ENCODE results near the gene NEK11.

- TF ChIP-seq, protein P1, sequence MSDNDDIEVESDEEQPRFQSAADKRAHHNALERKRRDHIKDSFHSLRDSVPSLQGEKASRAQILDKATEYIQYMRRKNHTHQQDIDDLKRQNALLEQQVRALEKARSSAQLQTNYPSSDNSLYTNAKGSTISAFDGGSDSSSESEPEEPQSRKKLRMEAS (CRISPR knock-in tag; IDR thresholded peaks at IDR 0.05): no peak
- TF ChIP-seq, protein P2, sequence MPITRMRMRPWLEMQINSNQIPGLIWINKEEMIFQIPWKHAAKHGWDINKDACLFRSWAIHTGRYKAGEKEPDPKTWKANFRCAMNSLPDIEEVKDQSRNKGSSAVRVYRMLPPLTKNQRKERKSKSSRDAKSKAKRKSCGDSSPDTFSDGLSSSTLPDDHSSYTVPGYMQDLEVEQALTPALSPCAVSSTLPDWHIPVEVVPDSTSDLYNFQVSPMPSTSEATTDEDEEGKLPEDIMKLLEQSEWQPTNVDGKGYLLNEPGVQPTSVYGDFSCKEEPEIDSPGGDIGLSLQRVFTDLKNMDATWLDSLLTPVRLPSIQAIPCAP (CRISPR knock-in tag; IDR thresholded peaks at IDR 0.05; ENCODE audit: borderline replicate concordance): no peak
- TF ChIP-seq, protein P3, sequence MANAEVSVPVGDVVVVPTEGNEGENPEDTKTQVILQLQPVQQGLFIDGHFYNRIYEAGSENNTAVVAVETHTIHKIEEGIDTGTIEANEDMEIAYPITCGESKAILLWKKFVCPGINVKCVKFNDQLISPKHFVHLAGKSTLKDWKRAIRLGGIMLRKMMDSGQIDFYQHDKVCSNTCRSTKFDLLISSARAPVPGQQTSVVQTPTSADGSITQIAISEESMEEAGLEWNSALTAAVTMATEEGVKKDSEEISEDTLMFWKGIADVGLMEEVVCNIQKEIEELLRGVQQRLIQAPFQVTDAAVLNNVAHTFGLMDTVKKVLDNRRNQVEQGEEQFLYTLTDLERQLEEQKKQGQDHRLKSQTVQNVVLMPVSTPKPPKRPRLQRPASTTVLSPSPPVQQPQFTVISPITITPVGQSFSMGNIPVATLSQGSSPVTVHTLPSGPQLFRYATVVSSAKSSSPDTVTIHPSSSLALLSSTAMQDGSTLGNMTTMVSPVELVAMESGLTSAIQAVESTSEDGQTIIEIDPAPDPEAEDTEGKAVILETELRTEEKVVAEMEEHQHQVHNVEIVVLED (CRISPR knock-in tag; IDR thresholded peaks at IDR 0.05): no peak
- TF ChIP-seq PBX2 (CRISPR knock-in tag; IDR thresholded peaks at IDR 0.05; ENCODE audit: low read depth) (no peak), PBX2 (tag; conservative IDR thresholded peaks at IDR 0.05; ENCODE audit: low read depth) (no peak), SMARCC2 (IDR thresholded peaks at IDR 0.05; ENCODE audit: low read depth) (no peak), NBN (IDR thresholded peaks at IDR 0.05; ENCODE audit: low read depth) (no peak), SIN3A (IDR thresholded peaks at IDR 0.05; ENCODE audit: borderline replicate concordance in 2 of 2, control insufficient read depth in 1 of 2, low read depth in 2 of 2, low read length in 2 of 2) (no peak), ZZZ3 (IDR thresholded peaks at IDR 0.05) (no peak), FOXK2 (conservative IDR thresholded peaks at IDR 0.05 in 1 of 2, IDR thresholded peaks at IDR 0.05 in 1 of 2; ENCODE audit: low read depth in 2 of 2) (no peak), CEBPB (tag; IDR thresholded peaks at IDR 0.05) (no peak), E2F8 (IDR thresholded peaks at IDR 0.05; ENCODE audit: low read depth, partially characterized antibody) (no peak)
- TF ChIP-seq, protein P4, sequence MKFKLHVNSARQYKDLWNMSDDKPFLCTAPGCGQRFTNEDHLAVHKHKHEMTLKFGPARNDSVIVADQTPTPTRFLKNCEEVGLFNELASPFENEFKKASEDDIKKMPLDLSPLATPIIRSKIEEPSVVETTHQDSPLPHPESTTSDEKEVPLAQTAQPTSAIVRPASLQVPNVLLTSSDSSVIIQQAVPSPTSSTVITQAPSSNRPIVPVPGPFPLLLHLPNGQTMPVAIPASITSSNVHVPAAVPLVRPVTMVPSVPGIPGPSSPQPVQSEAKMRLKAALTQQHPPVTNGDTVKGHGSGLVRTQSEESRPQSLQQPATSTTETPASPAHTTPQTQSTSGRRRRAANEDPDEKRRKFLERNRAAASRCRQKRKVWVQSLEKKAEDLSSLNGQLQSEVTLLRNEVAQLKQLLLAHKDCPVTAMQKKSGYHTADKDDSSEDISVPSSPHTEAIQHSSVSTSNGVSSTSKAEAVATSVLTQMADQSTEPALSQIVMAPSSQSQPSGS (CRISPR knock-in tag; IDR thresholded peaks at IDR 0.05): no peak
Observed at GRCh38 chr3:131172502-131173200, 146.0 kb downstream of the NEK11 start.
